ENCODE measurements around the gene TPCN2. TPM values are rescaled to one million over a fixed set of nuclear protein-coding genes. Genes with fewer than 3 reads are reported as not detected.
"Not testable (repeated sequence)": the region's sequence is repeated elsewhere in the genome, so short reads cannot be mapped to it uniquely, and the experiment has no call there.

Gene TPCN2
- total RNA-seq (10 to 100 TPM; 14.9 to 34.3 (median 19.4) TPM), total RNA-seq (4.7 to 26.1 (median 10.1) reads per million in 29 experiments)
- total RNA-seq (2013), result 9.8 TPM

GRCh38 chr11:69048694-69049489 is at the start of gene TPCN2:
Gene TPCN2 (plus strand): TSS chr11:69048932. CDS start chr11:69048998, 66 bp downstream.
- peaks cover 23 to 37% (median 25%) of the 10 kb centered on the region in 3 donors for H3K4me1 Mint-ChIP-seq
- Histone ChIP-seq H3K27me3 (replicated peaks in 1 of 2; ENCODE audit: control insufficient read depth in 2 of 2, extremely low read depth in 1 of 2, insufficient read depth in 2 of 2, low read length in 1 of 2) (peaks cover 0 to 2% of the 10 kb centered on the region in 2 experiments), H3K9me3 (no peaks in the 10 kb centered on the region), H3K36me3 (ENCODE audit: control insufficient read depth in 2 of 2, extremely low read depth in 1 of 2, insufficient read depth in 1 of 2, low read length in 1 of 2) (no peaks in the 10 kb centered on the region), H3K4me1 (ENCODE audit: control insufficient read depth in 1 of 2, extremely low read depth in 1 of 2, insufficient read depth in 2 of 2, low read length in 2 of 2) (peaks cover 10 to 43% of the 10 kb centered on the region in 2 experiments), H3K4me3 (ENCODE audit: control insufficient read depth in 1 of 2, extremely low read depth in 1 of 2, low read length in 1 of 2) (peak within 1 kb of the TSS; percentile 60 to 72), H3K27ac (ENCODE audit: low read length) (peak within 1 kb of the TSS; percentile 57)
- H3K27me3 Mint-ChIP-seq, result peaks cover 0 to 3% of the 10 kb centered on the region in 2 donors
- ChIA-PET CTCF (no interaction called here), POLR2A (no interaction called here)
- H3K4me3 Mint-ChIP-seq, result peak within 1 kb of the TSS; percentile 71 to 81 (median 76)
- no peaks in the 10 kb centered on the region for H3K9me3 Mint-ChIP-seq
- H3K27ac Mint-ChIP-seq, result peak within 1 kb of the TSS; percentile 69 to 84
- ATAC-seq (replicated peaks in 1 of 4) (peak; percentile 97 to 99 (median 98)), DNase-seq (peak; percentile 79 to 96 (median 89))
- WGBS (ENCODE audit: insufficient coverage), result under 1% methylated on average over 73 of the region's 76 CpGs
- H3K36me3 Mint-ChIP-seq, result no peaks in the 10 kb centered on the region

- peaks cover 0 to 6% (median 0%) of the 10 kb centered on the region in 3 donors for H3K4me1 Mint-ChIP-seq
- CTCF ChIA-PET, result no interaction called here
- WGBS (ENCODE audit: insufficient coverage), result 71% methylated on average over 6 of the region's 8 CpGs
- Histone ChIP-seq H3K27me3 (replicated peaks in 1 of 2; ENCODE audit: control insufficient read depth in 2 of 2, extremely low read depth in 1 of 2, insufficient read depth in 2 of 2, low read length in 1 of 2) (peaks cover 0 to 50% of the 10 kb centered on the region in 2 experiments), H3K4me3 (ENCODE audit: control insufficient read depth in 1 of 2, extremely low read depth in 1 of 2, low read length in 1 of 2) (no peak overlapping the region), H3K27ac (ENCODE audit: low read length) (no peak overlapping the region), H3K9me3 (no peaks in the 10 kb centered on the region), H3K4me1 (ENCODE audit: control insufficient read depth in 1 of 2, extremely low read depth in 1 of 2, insufficient read depth in 2 of 2, low read length in 2 of 2) (no peaks in the 10 kb centered on the region), H3K36me3 (ENCODE audit: control insufficient read depth in 2 of 2, extremely low read depth in 1 of 2, insufficient read depth in 1 of 2, low read length in 1 of 2) (no peaks in the 10 kb centered on the region)
- H3K4me3 Mint-ChIP-seq, result no peak overlapping the region
- H3K9me3 Mint-ChIP-seq, result no peaks in the 10 kb centered on the region
- POLR2A ChIA-PET, result no interaction called here
- no peak overlapping the region for H3K27ac Mint-ChIP-seq
- DNase-seq (peak in 5 of 35 experiments; percentile 11 to 36 (median 14)), ATAC-seq (replicated peaks in 1 of 4) (no peak)
- no peaks in the 10 kb centered on the region for H3K36me3 Mint-ChIP-seq
- H3K27me3 Mint-ChIP-seq, result peaks cover 0 to 22% of the 10 kb centered on the region in 2 donors
Measured at GRCh38 chr11:68999093-68999747, 49.5 kb upstream of the TPCN2 start.

GRCh38 chr11:68999748-69000355 is 48.9 kb upstream of the TPCN2 start:
- H3K4me1 ChIP-seq (ENCODE audit: control insufficient read depth in 1 of 2, extremely low read depth in 1 of 2, insufficient read depth in 2 of 2, low read length in 2 of 2); H3K9me3 Mint-ChIP-seq; H3K9me3 ChIP-seq; H3K27ac ChIP-seq (ENCODE audit: low read length); H3K4me3 ChIP-seq (ENCODE audit: control insufficient read depth in 1 of 2, extremely low read depth in 1 of 2, low read length in 1 of 2); H3K4me3 Mint-ChIP-seq; ATAC-seq (replicated peaks in 1 of 4); CTCF ChIA-PET; H3K4me1 Mint-ChIP-seq; H3K27ac Mint-ChIP-seq; H3K36me3 Mint-ChIP-seq; H3K36me3 ChIP-seq (ENCODE audit: control insufficient read depth in 2 of 2, extremely low read depth in 1 of 2, insufficient read depth in 1 of 2, low read length in 1 of 2); POLR2A ChIA-PET; DNase-seq: not testable (repeated sequence)
- H3K27me3 ChIP-seq (replicated peaks in 1 of 2; ENCODE audit: control insufficient read depth in 2 of 2, extremely low read depth in 1 of 2, insufficient read depth in 2 of 2, low read length in 1 of 2), result peaks cover 0 to 51% of the 10 kb centered on the region in 2 experiments
- H3K27me3 Mint-ChIP-seq, result peaks cover 0 to 17% of the 10 kb centered on the region in 2 donors
- 87% methylated on average over 10 of the region's 12 CpGs for WGBS (ENCODE audit: insufficient coverage)

- WGBS (ENCODE audit: insufficient coverage), result 40% methylated on average over 1 of the region's 5 CpGs
- Histone ChIP-seq H3K4me1 (ENCODE audit: control insufficient read depth in 1 of 2, extremely low read depth in 1 of 2, insufficient read depth in 2 of 2, low read length in 2 of 2) (no peaks in the 10 kb centered on the region), H3K27ac (ENCODE audit: low read length) (no peak overlapping the region), H3K36me3 (ENCODE audit: control insufficient read depth in 2 of 2, extremely low read depth in 1 of 2, insufficient read depth in 1 of 2, low read length in 1 of 2) (no peaks in the 10 kb centered on the region), H3K4me3 (ENCODE audit: control insufficient read depth in 1 of 2, extremely low read depth in 1 of 2, low read length in 1 of 2) (no peak overlapping the region), H3K27me3 (replicated peaks in 1 of 2; ENCODE audit: control insufficient read depth in 2 of 2, extremely low read depth in 1 of 2, insufficient read depth in 2 of 2, low read length in 1 of 2) (peaks cover 0 to 56% of the 10 kb centered on the region in 2 experiments), H3K9me3 (no peaks in the 10 kb centered on the region)
- POLR2A ChIA-PET, result no interaction called here
- no peaks in the 10 kb centered on the region for H3K36me3 Mint-ChIP-seq
- no peaks in the 10 kb centered on the region for H3K9me3 Mint-ChIP-seq
- no peak for DNase-seq
- peaks cover 3 to 18% of the 10 kb centered on the region in 2 donors for H3K27me3 Mint-ChIP-seq
- no peak for ATAC-seq (replicated peaks in 1 of 4)
- CTCF ChIA-PET, result no interaction called here
- H3K4me3 Mint-ChIP-seq, result no peak overlapping the region
- no peak overlapping the region for H3K27ac Mint-ChIP-seq
- peaks cover 0 to 6% (median 0%) of the 10 kb centered on the region in 3 donors for H3K4me1 Mint-ChIP-seq
Measured at GRCh38 chr11:69000391-69000790, 48.3 kb upstream of the TPCN2 start.

- peaks cover 5 to 20% of the 10 kb centered on the region in 2 donors for H3K27me3 Mint-ChIP-seq
- ChIA-PET POLR2A (no interaction called here), CTCF (no interaction called here)
- Histone ChIP-seq H3K4me1 (ENCODE audit: control insufficient read depth in 1 of 2, extremely low read depth in 1 of 2, insufficient read depth in 2 of 2, low read length in 2 of 2) (no peaks in the 10 kb centered on the region), H3K27me3 (replicated peaks in 1 of 2; ENCODE audit: control insufficient read depth in 2 of 2, extremely low read depth in 1 of 2, insufficient read depth in 2 of 2, low read length in 1 of 2) (peaks cover 0 to 60% of the 10 kb centered on the region in 2 experiments), H3K36me3 (ENCODE audit: control insufficient read depth in 2 of 2, extremely low read depth in 1 of 2, insufficient read depth in 1 of 2, low read length in 1 of 2) (no peaks in the 10 kb centered on the region), H3K4me3 (ENCODE audit: control insufficient read depth in 1 of 2, extremely low read depth in 1 of 2, low read length in 1 of 2) (no peak overlapping the region), H3K9me3 (no peaks in the 10 kb centered on the region), H3K27ac (ENCODE audit: low read length) (no peak overlapping the region)
- H3K9me3 Mint-ChIP-seq, result no peaks in the 10 kb centered on the region
- WGBS (ENCODE audit: insufficient coverage), result 89% methylated on average over 5 of the region's 8 CpGs
- H3K27ac Mint-ChIP-seq, result no peak overlapping the region
- DNase-seq (no peak), ATAC-seq (replicated peaks in 1 of 4) (no peak)
- H3K36me3 Mint-ChIP-seq, result no peaks in the 10 kb centered on the region
- H3K4me1 Mint-ChIP-seq, result peaks cover 0 to 6% (median 0%) of the 10 kb centered on the region in 3 donors
- no peak overlapping the region for H3K4me3 Mint-ChIP-seq
Measured at GRCh38 chr11:69000831-69001242, 47.9 kb upstream of the TPCN2 start.

GRCh38 chr11:69001243-69002081 is 47.3 kb upstream of the TPCN2 start:
- H3K4me3 Mint-ChIP-seq, result no peak overlapping the region
- POLR2A ChIA-PET, result no interaction called here
- no peaks in the 10 kb centered on the region for H3K9me3 Mint-ChIP-seq
- WGBS (ENCODE audit: insufficient coverage), result 84% methylated on average over 18 of the region's 23 CpGs
- Histone ChIP-seq H3K9me3 (no peaks in the 10 kb centered on the region), H3K27me3 (replicated peaks in 1 of 2; ENCODE audit: control insufficient read depth in 2 of 2, extremely low read depth in 1 of 2, insufficient read depth in 2 of 2, low read length in 1 of 2) (peaks cover 0 to 59% of the 10 kb centered on the region in 2 experiments), H3K36me3 (ENCODE audit: control insufficient read depth in 2 of 2, extremely low read depth in 1 of 2, insufficient read depth in 1 of 2, low read length in 1 of 2) (no peaks in the 10 kb centered on the region), H3K4me1 (ENCODE audit: control insufficient read depth in 1 of 2, extremely low read depth in 1 of 2, insufficient read depth in 2 of 2, low read length in 2 of 2) (no peaks in the 10 kb centered on the region), H3K4me3 (ENCODE audit: control insufficient read depth in 1 of 2, extremely low read depth in 1 of 2, low read length in 1 of 2) (no peak overlapping the region), H3K27ac (ENCODE audit: low read length) (no peak overlapping the region)
- peaks cover 0 to 6% (median 0%) of the 10 kb centered on the region in 3 donors for H3K4me1 Mint-ChIP-seq
- ATAC-seq (replicated peaks in 1 of 4), result no peak
- no peak for DNase-seq
- H3K27ac Mint-ChIP-seq, result no peak overlapping the region
- no peaks in the 10 kb centered on the region for H3K36me3 Mint-ChIP-seq
- peaks cover 5 to 18% of the 10 kb centered on the region in 2 donors for H3K27me3 Mint-ChIP-seq
- CTCF ChIA-PET, result no interaction called here

All from T-cell (primary cell).